Skeletal muscle satellite cell (primary cell): ENCODE results near the gene FRAT2.
"Not testable (repeated sequence)": the region's sequence is repeated elsewhere in the genome, so short reads cannot be mapped to it uniquely, and the experiment has no call there.

Experiments used
- H3K27me3 ChIP-seq: 2 replicates; pipeline ENCODE4 v1.7.0; 2013; ENCODE audit warnings: low read length; ENCODE audit not compliant: control insufficient read depth, insufficient read depth
- H3K36me3 ChIP-seq: 2 replicates; pipeline ENCODE4 v1.7.0; 2013; ENCODE audit warnings: mild to moderate bottlenecking, control low read depth, low read length; ENCODE audit not compliant: insufficient read depth
- H3K4me1 ChIP-seq: 2 replicates; pipeline ENCODE4 v1.7.0; 2013; ENCODE audit warnings: low read length; ENCODE audit not compliant: control insufficient read depth, insufficient read depth
- H3K4me2 ChIP-seq: 2 replicates; pipeline ENCODE4 v1.7.0; 2013; ENCODE audit warnings: mild to moderate bottlenecking, low read length
- H3K4me3 ChIP-seq: 2 replicates; pipeline ENCODE4 v1.7.0; 2013; ENCODE audit warnings: low read length
- H3K9ac ChIP-seq: 2 replicates; pipeline ENCODE4 v1.7.0; 2013; ENCODE audit warnings: mild to moderate bottlenecking, low read depth, low read length, moderate library complexity
- H3K9me3 ChIP-seq: replicated peaks from 2 replicates; pipeline ENCODE4 v1.7.0; 2013; ENCODE audit warnings: mild to moderate bottlenecking, control low read depth, low read length

FRAT2 gene

DNA sequence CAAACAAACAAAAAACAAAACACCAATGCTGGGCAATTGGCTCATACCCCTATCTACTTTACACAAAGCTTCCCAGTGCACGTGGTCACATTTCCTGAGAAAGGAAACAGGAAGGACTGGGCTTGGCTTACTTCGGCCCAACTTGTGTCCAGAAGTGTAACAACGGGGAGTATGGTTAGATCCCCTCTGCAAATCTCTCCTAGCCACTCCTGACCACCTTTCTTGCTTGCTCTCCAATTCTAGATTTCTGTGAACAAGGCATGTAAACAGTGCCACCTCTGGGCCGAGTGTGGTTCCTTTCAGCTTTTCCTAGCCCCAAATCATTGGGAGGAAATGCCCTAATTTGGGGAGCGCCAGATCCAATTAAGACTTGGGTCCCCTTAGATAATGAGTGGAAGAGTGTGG lies 21.0 kb upstream of the FRAT2 start:
- H3K36me3 ChIP-seq, result peaks cover 36% of the 10 kb centered on the region
- no peak overlapping the region for H3K4me3 ChIP-seq
- H3K9me3 ChIP-seq, result no peaks in the 10 kb centered on the region
- no peaks in the 10 kb centered on the region for H3K27me3 ChIP-seq
- no peak overlapping the region for H3K4me2 ChIP-seq
- no peak overlapping the region for H3K9ac ChIP-seq
- H3K4me1 ChIP-seq, result no peaks in the 10 kb centered on the region

- no peak overlapping the region for H3K4me2 ChIP-seq
- no peak overlapping the region for H3K4me3 ChIP-seq
- no peaks in the 10 kb centered on the region for H3K4me1 ChIP-seq
- H3K9ac ChIP-seq, result no peak overlapping the region
- no peaks in the 10 kb centered on the region for H3K9me3 ChIP-seq
- H3K36me3 ChIP-seq, result peaks cover 24% of the 10 kb centered on the region
- no peaks in the 10 kb centered on the region for H3K27me3 ChIP-seq
These were observed 19.4 kb upstream of the FRAT2 start for GRCh38 chr10:97353945-97354344.

GRCh38 chr10:97349752-97350513 lies 15.4 kb upstream of the FRAT2 start:
- Histone ChIP-seq H3K4me2 (no peak overlapping the region), H3K4me3 (no peak overlapping the region), H3K27me3 (no peaks in the 10 kb centered on the region), H3K4me1 (no peaks in the 10 kb centered on the region), H3K9me3 (no peaks in the 10 kb centered on the region), H3K9ac (no peak overlapping the region), H3K36me3 (peaks cover 4% of the 10 kb centered on the region)

DNA sequence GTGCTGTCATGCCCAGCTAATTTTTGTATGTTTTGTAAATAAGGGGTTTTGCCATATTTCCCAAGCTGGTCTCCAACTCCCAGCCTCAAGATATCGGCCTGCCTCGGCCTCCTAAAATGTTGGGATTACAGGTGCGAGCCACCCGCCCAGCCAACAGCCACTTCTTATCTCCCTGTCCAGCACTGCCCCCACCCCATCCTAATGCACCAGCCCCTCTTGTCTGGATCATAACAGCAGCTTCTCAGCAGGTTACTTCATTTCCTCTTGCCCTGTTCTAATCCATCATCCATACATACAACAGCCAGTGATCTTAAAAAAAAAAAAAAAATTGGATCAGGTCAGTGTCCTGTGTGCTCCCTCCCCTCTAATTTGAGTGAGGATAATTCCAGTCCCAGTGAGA lies 12.8 kb upstream of the FRAT2 start:
- no peaks in the 10 kb centered on the region for H3K9me3 ChIP-seq
- no peak overlapping the region for H3K4me2 ChIP-seq
- H3K4me1 ChIP-seq, result no peaks in the 10 kb centered on the region
- no peak overlapping the region for H3K4me3 ChIP-seq
- peaks cover 4% of the 10 kb centered on the region for H3K36me3 ChIP-seq
- no peak overlapping the region for H3K9ac ChIP-seq
- no peaks in the 10 kb centered on the region for H3K27me3 ChIP-seq

DNA sequence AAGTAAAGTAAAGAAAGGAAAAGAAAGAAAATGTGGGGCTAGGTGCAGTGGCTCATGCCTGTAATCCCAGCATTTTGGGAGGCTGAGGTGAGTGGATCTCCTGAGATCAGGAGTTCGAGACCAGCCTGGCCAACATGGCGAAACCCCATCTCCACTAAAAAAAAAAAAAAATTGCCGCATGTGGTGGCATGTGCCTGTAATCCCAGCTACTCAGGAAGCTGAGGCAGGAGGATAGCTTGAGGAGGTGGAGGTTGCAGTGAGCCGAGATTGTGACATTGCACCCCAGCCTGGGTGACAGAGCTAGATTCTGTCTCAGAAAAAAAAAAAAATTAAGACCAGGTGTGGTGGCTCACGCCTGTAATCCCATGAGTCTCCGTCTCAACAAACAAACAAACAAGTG lies 9.1 kb upstream of the FRAT2 start:
- H3K4me3 ChIP-seq, H3K4me1 ChIP-seq, H3K9me3 ChIP-seq, H3K27me3 ChIP-seq, H3K36me3 ChIP-seq, H3K9ac ChIP-seq, H3K4me2 ChIP-seq: not testable (repeated sequence)

DNA sequence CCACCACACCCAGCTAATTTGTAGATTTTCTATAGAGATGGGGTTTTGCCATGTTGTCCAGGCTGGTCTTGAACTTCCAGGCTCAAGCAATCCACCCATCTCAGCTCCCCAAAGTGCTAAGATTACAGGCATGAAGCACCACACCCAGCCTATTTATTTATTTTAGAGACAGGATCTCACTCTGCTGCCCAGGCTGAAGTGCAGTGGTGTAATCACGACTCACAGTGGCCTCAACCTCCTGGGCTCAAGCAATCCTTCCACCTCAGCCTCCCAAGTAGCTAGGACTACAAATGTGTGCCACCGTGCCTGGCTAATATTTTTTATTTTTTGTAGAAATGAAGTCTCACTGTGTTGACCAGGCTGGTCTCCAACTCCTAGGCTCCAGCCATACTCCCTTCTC lies 6.9 kb upstream of the FRAT2 start:
- Histone ChIP-seq H3K9me3 (no peaks in the 10 kb centered on the region), H3K4me2 (no peak overlapping the region), H3K27me3 (peaks cover 20% of the 10 kb centered on the region), H3K4me3 (no peak overlapping the region), H3K9ac (no peak overlapping the region), H3K36me3 (no peaks in the 10 kb centered on the region), H3K4me1 (no peaks in the 10 kb centered on the region)

- H3K9me3 ChIP-seq, result no peaks in the 10 kb centered on the region
- no peak overlapping the region for H3K9ac ChIP-seq
- H3K36me3 ChIP-seq, result no peaks in the 10 kb centered on the region
- peaks cover 7% of the 10 kb centered on the region for H3K4me1 ChIP-seq
- H3K4me2 ChIP-seq, result no peak overlapping the region
- H3K27me3 ChIP-seq, result peaks cover 20% of the 10 kb centered on the region
- no peak overlapping the region for H3K4me3 ChIP-seq
These were observed 3.5 kb upstream of the FRAT2 start for GRCh38 chr10:97338041-97338440.

GRCh38 chr10:97336942-97337831 lies 2.7 kb upstream of the FRAT2 start:
- no peak overlapping the region for H3K4me3 ChIP-seq
- H3K9ac ChIP-seq, result no peak overlapping the region
- H3K36me3 ChIP-seq, result no peaks in the 10 kb centered on the region
- peaks cover 20% of the 10 kb centered on the region for H3K27me3 ChIP-seq
- no peaks in the 10 kb centered on the region for H3K9me3 ChIP-seq
- H3K4me2 ChIP-seq, result no peak overlapping the region
- H3K4me1 ChIP-seq, result peaks cover 12% of the 10 kb centered on the region

- no peak overlapping the region for H3K4me2 ChIP-seq
- no peak overlapping the region for H3K4me3 ChIP-seq
- H3K36me3 ChIP-seq, result no peaks in the 10 kb centered on the region
- peaks cover 18% of the 10 kb centered on the region for H3K4me1 ChIP-seq
- no peak overlapping the region for H3K9ac ChIP-seq
- no peaks in the 10 kb centered on the region for H3K9me3 ChIP-seq
- H3K27me3 ChIP-seq, result peaks cover 20% of the 10 kb centered on the region
These were observed 1.9 kb upstream of the FRAT2 start for GRCh38 chr10:97336446-97336845.

GRCh38 chr10:97336006-97336405 lies 1.5 kb upstream of the FRAT2 start:
- Histone ChIP-seq H3K9me3 (no peaks in the 10 kb centered on the region), H3K27me3 (peaks cover 20% of the 10 kb centered on the region), H3K9ac (no peak overlapping the region), H3K36me3 (no peaks in the 10 kb centered on the region), H3K4me1 (peaks cover 21% of the 10 kb centered on the region), H3K4me3 (no peak overlapping the region), H3K4me2 (no peak overlapping the region)

DNA sequence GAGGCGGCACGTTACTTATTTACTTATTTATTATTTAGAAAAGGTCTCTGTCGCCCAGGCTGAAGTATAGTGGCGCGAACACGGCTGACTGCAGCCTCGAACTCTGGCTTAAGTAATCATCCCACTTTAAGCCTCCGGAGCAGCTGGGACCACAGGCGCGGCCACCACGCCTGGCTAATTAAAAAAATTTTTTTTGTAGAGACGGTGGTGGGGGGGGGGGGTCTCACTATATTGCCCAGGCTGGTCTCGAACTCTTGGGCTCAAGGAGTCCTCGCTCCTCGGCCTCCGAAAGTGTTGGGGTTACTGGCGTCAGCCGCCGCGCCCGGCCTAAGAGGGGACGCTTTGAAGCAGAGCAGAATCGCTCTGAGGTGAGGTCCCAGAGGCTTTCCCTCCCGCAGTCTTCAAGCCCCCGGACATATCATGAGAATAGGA lies 675 bp upstream of the FRAT2 start:
- H3K9ac ChIP-seq, result peak overlapping the region; percentile 100
- peak overlapping the region; percentile 93 for H3K4me2 ChIP-seq

More for the DNA sequence above, 675 bp upstream of the FRAT2 start:
- peaks cover 20% of the 10 kb centered on the region for H3K27me3 ChIP-seq
- H3K9me3 ChIP-seq, result no peaks in the 10 kb centered on the region
- peaks cover 21% of the 10 kb centered on the region for H3K4me1 ChIP-seq
- H3K36me3 ChIP-seq, result no peaks in the 10 kb centered on the region
- peak overlapping the region; percentile 99 for H3K4me3 ChIP-seq
